K562 (cell line): ENCODE data around the gene GRAMD1B. TPM values are rescaled to one million over a fixed set of nuclear protein-coding genes. Genes with fewer than 3 reads are reported as not detected.

Experiments used
- ATAC-seq: fragments of 200-7000 bp; cut with Tn5 transposase; 3 replicates; pipeline ENCODE4 v1.9.1; 2020; ENCODE audit warnings: moderate library complexity
- BruUV-seq: library from RNA; stranded (reverse); fragments of 400-500 nt; replicated peaks from 2 replicates; lab custom pipeline; 2021; lab: Mats Ljungman, UMichigan
- CTCF ChIA-PET: fragments of 300-600 bp; formaldehyde crosslinking; extraction: SDS; loops from one replicate; lab custom pipeline; 2021; ENCODE audit warnings: low intra/inter-chr PET ratio; lab: Yijun Ruan, JAX
- POLR2A ChIA-PET: fragments of 300-600, 350-650 bp; sonication (Branson Sonifier 250); formaldehyde crosslinking; extraction: SDS; loops from one replicate; lab custom pipeline; 2021; ENCODE audit warnings: antibody characterized with exemption, inconsistent platforms; lab: Yijun Ruan, JAX
- DNase-seq, 4 experiments: peaks; one replicate each; pipeline versions ENCODE4 v3.0.0 to v3.0.0-alpha.2; 2011 to 2018; ENCODE audit warnings: low spot score in 3 of 4, mixed read lengths in 3 of 4; ENCODE audit errors: extremely low read depth in 1 of 4
- FAIRE-seq: peaks from 2 replicates; lab custom pipeline; 2011; peaks lifted over from hg19 to GRCh38; lab: Jason Lieb, UNC
- H2AFZ ChIP-seq: 2 replicates; pipeline ENCODE4 v1.6.0; 2011; ENCODE audit warnings: low read depth, low read length, control low read depth, inconsistent platforms
- H3K27ac ChIP-seq: fragments of 200-600 bp; 3 replicates; pipeline ENCODE4 v1.8.0; 2011; ENCODE audit warnings: low read depth, mild to moderate bottlenecking, control low read depth, inconsistent platforms, low read length, moderate library complexity, mixed read lengths; ENCODE audit errors: extremely low read depth
- H3K27me3 ChIP-seq, 2 experiments: fragments of 300-600 bp in 1 of 2; 2 replicates in 1 of 2; 3 replicates in 1 of 2; pipeline versions ENCODE4 v1.6.0 to v1.8.0; 2011; ENCODE audit warnings: inconsistent platforms in 2 of 2, low read length in 2 of 2, mild to moderate bottlenecking in 1 of 2, mixed read lengths in 1 of 2, moderate library complexity in 1 of 2; ENCODE audit not compliant: control insufficient read depth in 2 of 2, insufficient read depth in 2 of 2
- H3K36me3 ChIP-seq: fragments of 300-600 bp; 3 replicates; pipeline ENCODE4 v1.8.0; 2011; ENCODE audit warnings: mild to moderate bottlenecking, low read length, inconsistent platforms; ENCODE audit not compliant: control insufficient read depth, insufficient read depth
- H3K4me1 ChIP-seq, 2 experiments: fragments of 200-600 bp in 1 of 2; replicated peaks in 1 of 2; 2 replicates in 1 of 2; 3 replicates in 1 of 2; pipeline versions ENCODE4 v1.5.1 to v1.8.0; 2011; ENCODE audit warnings: inconsistent platforms in 2 of 2, low read length in 2 of 2, mild to moderate bottlenecking in 1 of 2, mixed read lengths in 1 of 2, moderate library complexity in 1 of 2; ENCODE audit not compliant: control insufficient read depth in 2 of 2, insufficient read depth in 2 of 2
- H3K4me2 ChIP-seq: 2 replicates; pipeline ENCODE4 v1.6.1; 2011; ENCODE audit warnings: low read length, control low read depth, inconsistent platforms, mixed read lengths; ENCODE audit not compliant: insufficient read depth
- H3K4me3 ChIP-seq: fragments of 200-600 bp; sonication (generic), shearing (Covaris generic); 2 replicates; pipeline ENCODE4 v1.5.1; 2016; ENCODE audit warnings: control low read depth, inconsistent platforms
- H3K79me2 ChIP-seq: fragments of 200-600 bp; 3 replicates; pipeline ENCODE4 v1.8.0; 2011; ENCODE audit warnings: low read length, inconsistent platforms; ENCODE audit not compliant: control insufficient read depth, insufficient read depth
- H3K9ac ChIP-seq, 2 experiments: 2 replicates each; pipeline versions ENCODE4 v1.6.0 to v1.6.1; 2011; ENCODE audit warnings: low read depth in 2 of 2, low read length in 2 of 2, control low read depth in 1 of 2, inconsistent platforms in 1 of 2, mild to moderate bottlenecking in 1 of 2, mixed read lengths in 1 of 2; ENCODE audit not compliant: insufficient read depth in 1 of 2
- H3K9me1 ChIP-seq: one replicate; pipeline ENCODE4 v1.6.0; 2011; ENCODE audit warnings: inconsistent platforms, mild to moderate bottlenecking, low read length, moderate library complexity; ENCODE audit not compliant: control insufficient read depth, insufficient read depth
- H3K9me3 ChIP-seq: replicated peaks from 2 replicates; pipeline ENCODE4 v1.5.1; 2011; ENCODE audit warnings: low read depth, low read length, inconsistent platforms; ENCODE audit not compliant: control insufficient read depth, insufficient read depth
- H4K20me1 ChIP-seq: replicated peaks from 2 replicates; pipeline ENCODE4 v1.6.1; 2011; ENCODE audit warnings: low read length, inconsistent platforms, mixed read lengths; ENCODE audit not compliant: control insufficient read depth, insufficient read depth
- EWSR1 ChIP-seq: fragments of 450-650 bp; IDR thresholded peaks from 2 replicates; pipeline ENCODE4 v1.6.1; 2018; ENCODE audit warnings: borderline replicate concordance, mild to moderate bottlenecking, low read depth, moderate library complexity; ENCODE audit not compliant: partially characterized antibody
- HNRNPK ChIP-seq: fragments of 200-400 bp; formaldehyde crosslinking; IDR thresholded peaks from one replicate; pipeline ENCODE4 v1.6.1; 2018; ENCODE audit warnings: mild to moderate bottlenecking, low read depth, low read length; ENCODE audit not compliant: poor library complexity, severe bottlenecking
- RBM22 ChIP-seq: fragments of 200-400 bp; formaldehyde crosslinking; IDR thresholded peaks from 2 replicates; pipeline ENCODE4 v1.6.1; 2018; ENCODE audit warnings: low read length, low read depth; ENCODE audit not compliant: poor library complexity, severe bottlenecking
- ZNF316 ChIP-seq: fragments of 450-650 bp; IDR thresholded peaks from 2 replicates; pipeline ENCODE4 v1.6.1; 2016
- ZNF75A ChIP-seq: fragments of 450-650 bp; formaldehyde crosslinking; IDR thresholded peaks from 2 replicates; pipeline ENCODE4 v1.4.0; 2020; ENCODE audit warnings: mild to moderate bottlenecking
- WGBS: fragments of 100-300 bp; shearing (Covaris generic); methylation state at CpG from one replicate; pipeline ENCODE4 v1.1.6; 2016; ENCODE audit warnings: low coverage, mixed read lengths; ENCODE audit not compliant: insufficient coverage; ENCODE audit errors: missing lambda C conversion rate; 5-methylcytosine and 5-hydroxymethylcytosine counted together
- in situ Hi-C: fragments of 300-500 bp; cut with MboI; formaldehyde crosslinking; loops from 4 replicates; pipeline ENCODE4 v1.15.0; 2018; ENCODE audit warnings: inconsistent platforms, mixed read lengths
- intact Hi-C: fragments of 100-400 bp; cut with micrococcal nuclease; formaldehyde crosslinking; loops from 2 replicates; pipeline ENCODE4 v1.14.2; 2022
- polyA plus RNA-seq, 8 experiments: library from polyadenylated mRNA; depleted of rRNA in 4 of 8; stranded (reverse) in 5 of 8; unstranded in 3 of 8; fragments of >200 nt; fragmentation: Nextera tagmentation in 2 of 8; fragmentation: Illumina TruSeq in 1 of 8; extraction: Ambion mirVana in 2 of 8; extraction: Trizol in 1 of 8; gene quantifications; 2 replicates each; pipeline versions ENCODE4 v1.2.1 to v1.2.3, GENCODE V29; 2011 to 2014; ENCODE audit warnings: inconsistent platforms in 1 of 8, missing spikeins in 1 of 8
- total RNA-seq, 7 experiments: library from RNA; depleted of rRNA in 6 of 7; stranded (reverse); fragments of >200 nt in 6 of 7; fragmentation: Illumina TruSeq in 2 of 7; extraction: Trizol in 2 of 7; gene quantifications; 2 replicates each; pipeline versions ENCODE4 v1.2.1 to v1.2.3, GENCODE V29; 2011 to 2021; ENCODE audit warnings: low replicate concordance in 1 of 7
- TF ChIP-seq, protein P1 (sequence below): fragments of 450-650 bp; formaldehyde crosslinking; IDR thresholded peaks from 2 replicates; pipeline ENCODE4 v1.4.0; 2020; ENCODE audit warnings: mild to moderate bottlenecking, moderate library complexity
- TF ChIP-seq, protein P2 (sequence below): conservative IDR thresholded peaks from 2 replicates; pipeline ENCODE4 v1.6.1; 2011; ENCODE audit warnings: low read depth, mild to moderate bottlenecking, low read length; ENCODE audit not compliant: control insufficient read depth
- TF ChIP-seq, protein P3 (sequence below): fragments of 450-650 bp; conservative IDR thresholded peaks from 2 replicates; pipeline ENCODE4 v1.6.1; 2016; ENCODE audit warnings: missing genetic modification characterization, low read depth, mild to moderate bottlenecking, control low read depth, missing compliant biosample characterization

GRAMD1B gene
- total and polyA plus RNA-seq, 9 of the 15 experiments (the other 6 are each of a cell fraction or from before 2014, with no cell fraction given) = 0.31 TPM; not detected in 8

DNA sequence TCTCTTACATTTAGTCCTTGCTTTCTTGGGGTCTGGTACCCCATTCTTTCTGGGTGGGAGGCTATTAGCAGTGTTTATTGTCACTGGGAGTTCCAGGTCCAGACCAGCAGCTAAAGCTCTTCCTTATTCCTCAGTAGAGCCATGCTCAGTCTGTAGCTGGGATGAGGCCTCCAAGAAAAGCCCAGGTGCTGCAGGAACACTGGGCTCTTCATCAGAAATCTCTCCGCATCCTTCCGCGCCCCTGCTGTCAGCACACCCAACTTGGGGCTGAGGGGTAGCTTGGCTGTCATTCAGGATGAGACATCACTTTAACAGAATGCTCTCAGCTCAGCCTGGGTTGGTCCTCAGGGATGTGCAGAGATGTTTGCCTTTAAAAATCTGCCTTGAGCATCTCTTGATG, 97.5 kb downstream of the GRAMD1B start:
- no peak for FAIRE-seq

More for the DNA sequence above, 97.5 kb downstream of the GRAMD1B start:
- Histone ChIP-seq H3K27ac (no peak overlapping the region), H3K79me2 (no peaks in the 10 kb centered on the region), H3K27me3 (peaks cover 0 to 13% of the 10 kb centered on the region in 2 experiments; a peak in 2 of 5 replicates), H3K9me1 (no peaks in the 10 kb centered on the region), H3K4me1 (no peaks in the 10 kb centered on the region), H3K9me3 (no peaks in the 10 kb centered on the region), H3K9ac (no peak overlapping the region), H2AFZ (no peak overlapping the region), H3K4me2 (no peak overlapping the region), H4K20me1 (no peaks in the 10 kb centered on the region), H3K36me3 (no peaks in the 10 kb centered on the region), H3K4me3 (no peak overlapping the region)
- no peak for ATAC-seq
- no peak for TF ChIP-seq EWSR1
- no peak for TF ChIP-seq RBM22
- TF ChIP-seq, protein P1, sequence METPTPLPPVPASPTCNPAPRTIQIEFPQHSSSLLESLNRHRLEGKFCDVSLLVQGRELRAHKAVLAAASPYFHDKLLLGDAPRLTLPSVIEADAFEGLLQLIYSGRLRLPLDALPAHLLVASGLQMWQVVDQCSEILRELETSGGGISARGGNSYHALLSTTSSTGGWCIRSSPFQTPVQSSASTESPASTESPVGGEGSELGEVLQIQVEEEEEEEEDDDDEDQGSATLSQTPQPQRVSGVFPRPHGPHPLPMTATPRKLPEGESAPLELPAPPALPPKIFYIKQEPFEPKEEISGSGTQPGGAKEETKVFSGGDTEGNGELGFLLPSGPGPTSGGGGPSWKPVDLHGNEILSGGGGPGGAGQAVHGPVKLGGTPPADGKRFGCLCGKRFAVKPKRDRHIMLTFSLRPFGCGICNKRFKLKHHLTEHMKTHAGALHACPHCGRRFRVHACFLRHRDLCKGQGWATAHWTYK = no peak
- TF ChIP-seq, protein P2, sequence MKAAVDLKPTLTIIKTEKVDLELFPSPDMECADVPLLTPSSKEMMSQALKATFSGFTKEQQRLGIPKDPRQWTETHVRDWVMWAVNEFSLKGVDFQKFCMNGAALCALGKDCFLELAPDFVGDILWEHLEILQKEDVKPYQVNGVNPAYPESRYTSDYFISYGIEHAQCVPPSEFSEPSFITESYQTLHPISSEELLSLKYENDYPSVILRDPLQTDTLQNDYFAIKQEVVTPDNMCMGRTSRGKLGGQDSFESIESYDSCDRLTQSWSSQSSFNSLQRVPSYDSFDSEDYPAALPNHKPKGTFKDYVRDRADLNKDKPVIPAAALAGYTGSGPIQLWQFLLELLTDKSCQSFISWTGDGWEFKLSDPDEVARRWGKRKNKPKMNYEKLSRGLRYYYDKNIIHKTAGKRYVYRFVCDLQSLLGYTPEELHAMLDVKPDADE = no peak
- no peak for TF ChIP-seq ZNF316
- no peak for TF ChIP-seq HNRNPK
- TF ChIP-seq ZNF75A = no peak
- TF ChIP-seq, protein P3, sequence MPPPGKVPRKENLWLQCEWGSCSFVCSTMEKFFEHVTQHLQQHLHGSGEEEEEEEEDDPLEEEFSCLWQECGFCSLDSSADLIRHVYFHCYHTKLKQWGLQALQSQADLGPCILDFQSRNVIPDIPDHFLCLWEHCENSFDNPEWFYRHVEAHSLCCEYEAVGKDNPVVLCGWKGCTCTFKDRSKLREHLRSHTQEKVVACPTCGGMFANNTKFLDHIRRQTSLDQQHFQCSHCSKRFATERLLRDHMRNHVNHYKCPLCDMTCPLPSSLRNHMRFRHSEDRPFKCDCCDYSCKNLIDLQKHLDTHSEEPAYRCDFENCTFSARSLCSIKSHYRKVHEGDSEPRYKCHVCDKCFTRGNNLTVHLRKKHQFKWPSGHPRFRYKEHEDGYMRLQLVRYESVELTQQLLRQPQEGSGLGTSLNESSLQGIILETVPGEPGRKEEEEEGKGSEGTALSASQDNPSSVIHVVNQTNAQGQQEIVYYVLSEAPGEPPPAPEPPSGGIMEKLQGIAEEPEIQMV (tag) = no peak
- in situ Hi-C loops = no loop called here
- 0% methylated on average over 3 of the region's 3 CpGs for WGBS
- ChIA-PET POLR2A (interaction anchor here (0.6 kb wide), 1 partner anchor 26 kb away, joined by 3 read pairs; no protein-coding TSS in a partner anchor), CTCF (no interaction called here)
- no TSS peak for BruUV-seq
- DNase-seq = no peak
- intact Hi-C loops = no loop called here
